Liver (tissue), 9 donors: Measurements from ENCODE around the gene CCDC51. TPM values are rescaled to one million over a fixed set of nuclear protein-coding genes. Genes with fewer than 3 reads are reported as not detected.

ENCODE experiments used
- DNase-seq: peaks from one replicate; pipeline ENCODE4 v3.0.0-alpha.2; 2017; ENCODE audit warnings: low spot score
- H3K27ac ChIP-seq, 2 donors: one replicate each; pipeline ENCODE4 v1.7.0; 2013; ENCODE audit warnings: inconsistent platforms in 2 of 2, low read length in 2 of 2, control low read depth in 1 of 2, low read depth in 1 of 2, mild to moderate bottlenecking in 1 of 2
- H3K27me3 ChIP-seq, 4 donors: one replicate each; pipeline versions ENCODE4 v1.6.1 to v1.7.0; 2013; ENCODE audit warnings: low read length in 3 of 4, inconsistent platforms in 1 of 4, mild to moderate bottlenecking in 1 of 4, moderate library complexity in 1 of 4; ENCODE audit not compliant: control insufficient read depth in 4 of 4, insufficient read depth in 4 of 4
- H3K36me3 ChIP-seq, 4 donors: one replicate each; pipeline versions ENCODE4 v1.6.1 to v1.7.0; 2013; ENCODE audit warnings: low read length in 3 of 4, mild to moderate bottlenecking in 3 of 4, low read depth in 1 of 4, moderate library complexity in 1 of 4; ENCODE audit not compliant: control insufficient read depth in 4 of 4, insufficient read depth in 3 of 4
- H3K4me1 ChIP-seq, 4 donors: one replicate each; pipeline versions ENCODE4 v1.6.1 to v1.7.0; 2013; ENCODE audit warnings: low read length in 3 of 4, mild to moderate bottlenecking in 3 of 4, moderate library complexity in 1 of 4; ENCODE audit not compliant: control insufficient read depth in 4 of 4, insufficient read depth in 4 of 4
- H3K4me3 ChIP-seq, 3 donors: one replicate each; pipeline versions ENCODE4 v1.6.1 to v1.7.0; 2013; ENCODE audit warnings: low read length in 3 of 3, control low read depth in 1 of 3, low read depth in 1 of 3, mild to moderate bottlenecking in 1 of 3
- H3K9ac ChIP-seq, 2 donors: one replicate each; pipeline ENCODE4 v1.7.0; 2013; ENCODE audit warnings: low read length in 2 of 2, mild to moderate bottlenecking in 2 of 2, moderate library complexity in 2 of 2, control low read depth in 1 of 2, low read depth in 1 of 2
- H3K9me3 ChIP-seq, 4 donors: one replicate each; pipeline versions ENCODE4 v1.6.1 to v1.7.0; 2013; ENCODE audit warnings: low read length in 3 of 4; ENCODE audit not compliant: control insufficient read depth in 4 of 4
- CTCF ChIP-seq: fragments of 150-350 bp; IDR thresholded peaks from 2 replicates; pipeline ENCODE4 v1.5.1; 2017; ENCODE audit warnings: improper control_type of control experiment, low read depth, low read length; ENCODE audit not compliant: missing input control
- FOXA2 ChIP-seq: IDR thresholded peaks from 2 replicates; pipeline ENCODE4 v1.6.1; 2016; ENCODE audit warnings: antibody characterized with exemption
- GABPA ChIP-seq, 2 donors: IDR thresholded peaks in 1 of 2; conservative IDR thresholded peaks in 1 of 2; 2 replicates each; pipeline ENCODE4 v1.6.1; 2016; ENCODE audit warnings: antibody characterized with exemption in 2 of 2, mild to moderate bottlenecking in 1 of 2, moderate library complexity in 1 of 2
- HNF4A ChIP-seq, 2 donors: conservative IDR thresholded peaks; 2 replicates each; pipeline ENCODE4 v1.6.1; 2016; ENCODE audit warnings: antibody characterized with exemption in 2 of 2, mild to moderate bottlenecking in 2 of 2
- HNF4G ChIP-seq: IDR thresholded peaks from 2 replicates; pipeline ENCODE4 v1.6.1; 2016; ENCODE audit warnings: antibody characterized with exemption
- JUND ChIP-seq, 2 donors: IDR thresholded peaks; 2 replicates each; pipeline ENCODE4 v1.6.1; 2016; ENCODE audit warnings: antibody characterized with exemption in 2 of 2
- MAX ChIP-seq: IDR thresholded peaks from 2 replicates; pipeline ENCODE4 v1.6.1; 2016; ENCODE audit warnings: antibody characterized with exemption
- NR2F2 ChIP-seq: IDR thresholded peaks from 2 replicates; pipeline ENCODE4 v1.6.1; 2016; ENCODE audit warnings: antibody characterized with exemption
- RAD21 ChIP-seq, 2 donors: IDR thresholded peaks; 2 replicates each; pipeline ENCODE4 v1.6.1; 2016; ENCODE audit warnings: antibody characterized with exemption in 2 of 2, mild to moderate bottlenecking in 2 of 2
- REST ChIP-seq: IDR thresholded peaks from 2 replicates; pipeline ENCODE4 v1.6.1; 2016; ENCODE audit warnings: antibody characterized with exemption, mild to moderate bottlenecking
- RXRA ChIP-seq, 2 donors: IDR thresholded peaks; 2 replicates each; pipeline ENCODE4 v1.6.1; 2017 to 2018; ENCODE audit warnings: antibody characterized with exemption in 2 of 2, mild to moderate bottlenecking in 1 of 2
- SP1 ChIP-seq: IDR thresholded peaks from 2 replicates; pipeline ENCODE4 v1.6.1; 2018; ENCODE audit warnings: antibody characterized with exemption, mild to moderate bottlenecking
- TAF1 ChIP-seq: conservative IDR thresholded peaks from 2 replicates; pipeline ENCODE4 v1.6.1; 2016; ENCODE audit warnings: antibody characterized with exemption, mild to moderate bottlenecking
- ZBTB33 ChIP-seq: IDR thresholded peaks from 2 replicates; pipeline ENCODE4 v1.6.1; 2016; ENCODE audit warnings: antibody characterized with exemption
- WGBS: extraction: QIAGEN DNeasy Blood & Tissue Kit; methylation state at CpG from one replicate; pipeline ENCODE4 v1.1.7; 2013; 5-methylcytosine and 5-hydroxymethylcytosine counted together
- polyA plus RNA-seq, 2 donors: library from polyadenylated mRNA; stranded (reverse) in 1 of 2; unstranded in 1 of 2; fragments of 200-250 nt in 1 of 2; fragments of >200 nt in 1 of 2; fragmentation: Nextera tagmentation in 1 of 2; extraction: Ambion mirVana in 1 of 2; gene quantifications; one replicate each; pipeline versions ENCODE4 v1.2.1 to v1.2.3, GENCODE V29; 2013 to 2015
- total RNA-seq, 2 donors: library from RNA; depleted of rRNA; stranded (reverse); fragments of >200 nt; gene quantifications; one replicate each; pipeline ENCODE4 v1.2.3, GENCODE V29; 2014
- donor health status: healthy.
- donor health status: healthy.
- donor health status: healthy.
- donor health status: healthy.
- donor health status: healthy.

The CCDC51 gene
- total and polyA plus RNA-seq, 4 donors: 7.9 to 13.7 (median 11.0) TPM

GRCh38 chr3:48414376-48415250, 25.3 kb downstream of the CCDC51 start:
- Histone ChIP-seq H3K4me1 (no peaks in the 10 kb centered on the region), H3K27ac (no peak overlapping the region), H3K9ac (no peak overlapping the region), H3K9me3 (no peaks in the 10 kb centered on the region), H3K4me3 (no peak overlapping the region), H3K27me3 (no peaks in the 10 kb centered on the region), H3K36me3 (peaks cover 25 to 100% (median 57%) of the 10 kb centered on the region in 4 donors)
- WGBS: 90% methylated on average over 25 of the region's 25 CpGs
- no peak for TF ChIP-seq TAF1
- no peak for TF ChIP-seq NR2F2
- no peak for TF ChIP-seq CTCF
- TF ChIP-seq HNF4A (conservative IDR thresholded peaks at IDR 0.05): no peak
- no peak for TF ChIP-seq RAD21 (IDR thresholded peaks at IDR 0.05)
- no peak for TF ChIP-seq SP1
- TF ChIP-seq GABPA (IDR thresholded peaks at IDR 0.05 in 1 of 2, conservative IDR thresholded peaks at IDR 0.05 in 1 of 2): no peak
- TF ChIP-seq HNF4G: no peak
- no peak for TF ChIP-seq MAX
- no peak for DNase-seq

GRCh38 chr3:48413611-48414010, 26.3 kb downstream of the CCDC51 start:
- WGBS: 75% methylated on average over 14 of the region's 14 CpGs
- Histone ChIP-seq H3K4me3 (no peak overlapping the region), H3K9ac (no peak overlapping the region), H3K27me3 (no peaks in the 10 kb centered on the region), H3K4me1 (no peaks in the 10 kb centered on the region), H3K36me3 (peaks cover 34 to 100% (median 56%) of the 10 kb centered on the region in 4 donors), H3K9me3 (no peaks in the 10 kb centered on the region), H3K27ac (no peak overlapping the region)
- TF ChIP-seq GABPA (IDR thresholded peaks at IDR 0.05 in 1 of 2, conservative IDR thresholded peaks at IDR 0.05 in 1 of 2) (no peak), SP1 (no peak), HNF4A (conservative IDR thresholded peaks at IDR 0.05) (no peak), CTCF (no peak), TAF1 (no peak), RXRA (IDR thresholded peaks at IDR 0.05) (no peak), JUND (IDR thresholded peaks at IDR 0.05) (no peak), RAD21 (IDR thresholded peaks at IDR 0.05) (no peak), REST (no peak), NR2F2 (no peak), ZBTB33 (no peak), FOXA2 (no peak), HNF4G (no peak)
- no peak for DNase-seq
